Ovary (tissue), 3 donors: ENCODE data around the gene ADAMTS17.

Experiments
- EP300 ChIP-seq: sonication (generic); formaldehyde crosslinking; IDR thresholded peaks from one replicate; pipeline ENCODE4 v1.6.1; 2017; ENCODE audit warnings: antibody characterized with exemption
- POLR2A ChIP-seq: fragments of 450-650 bp; IDR thresholded peaks from one replicate; pipeline ENCODE4 v1.6.1; 2017; ENCODE audit warnings: antibody characterized with exemption, mild to moderate bottlenecking, moderate library complexity
- TF ChIP-seq, protein P1 (sequence below), 3 donors: fragments of 450-650 bp in 2 of 3; fragments of 200-600 bp in 1 of 3; IDR thresholded peaks; one replicate each; pipeline versions ENCODE4 v1.5.1 to v1.8.0; 2016 to 2022; ENCODE audit warnings: antibody characterized with exemption in 3 of 3, mild to moderate bottlenecking in 1 of 3
- donor health status: DM: no; HTN: no; CAD: no.

DNA sequence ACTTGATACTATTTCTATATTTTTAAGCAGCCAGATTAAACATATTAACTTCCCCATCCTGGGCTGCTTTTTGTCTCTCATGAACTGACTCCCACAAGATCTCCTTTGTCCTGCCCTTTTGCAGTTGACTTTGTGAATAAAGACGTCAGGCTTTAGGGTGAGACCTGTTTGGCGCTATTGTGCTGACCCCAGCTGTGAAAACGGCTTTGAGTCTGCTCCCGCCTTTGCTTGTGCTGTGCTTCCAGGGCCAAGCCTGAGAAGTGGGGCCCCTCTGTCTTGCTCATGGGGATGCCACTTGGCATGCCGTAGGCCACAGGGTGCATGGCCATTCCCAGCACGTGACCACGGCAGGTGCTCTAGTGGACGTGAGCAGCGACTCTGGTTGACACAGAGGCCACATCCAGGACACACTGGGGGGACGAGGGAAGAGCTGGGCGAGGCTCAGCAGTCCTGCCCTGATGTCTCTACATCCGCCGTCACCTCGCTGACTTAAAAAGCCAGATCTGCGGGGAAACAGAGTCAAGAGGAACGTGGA is 339.6 kb downstream of the ADAMTS17 start:
- TF ChIP-seq POLR2A, result no peak
- no peak for TF ChIP-seq EP300
- TF ChIP-seq, protein P1, sequence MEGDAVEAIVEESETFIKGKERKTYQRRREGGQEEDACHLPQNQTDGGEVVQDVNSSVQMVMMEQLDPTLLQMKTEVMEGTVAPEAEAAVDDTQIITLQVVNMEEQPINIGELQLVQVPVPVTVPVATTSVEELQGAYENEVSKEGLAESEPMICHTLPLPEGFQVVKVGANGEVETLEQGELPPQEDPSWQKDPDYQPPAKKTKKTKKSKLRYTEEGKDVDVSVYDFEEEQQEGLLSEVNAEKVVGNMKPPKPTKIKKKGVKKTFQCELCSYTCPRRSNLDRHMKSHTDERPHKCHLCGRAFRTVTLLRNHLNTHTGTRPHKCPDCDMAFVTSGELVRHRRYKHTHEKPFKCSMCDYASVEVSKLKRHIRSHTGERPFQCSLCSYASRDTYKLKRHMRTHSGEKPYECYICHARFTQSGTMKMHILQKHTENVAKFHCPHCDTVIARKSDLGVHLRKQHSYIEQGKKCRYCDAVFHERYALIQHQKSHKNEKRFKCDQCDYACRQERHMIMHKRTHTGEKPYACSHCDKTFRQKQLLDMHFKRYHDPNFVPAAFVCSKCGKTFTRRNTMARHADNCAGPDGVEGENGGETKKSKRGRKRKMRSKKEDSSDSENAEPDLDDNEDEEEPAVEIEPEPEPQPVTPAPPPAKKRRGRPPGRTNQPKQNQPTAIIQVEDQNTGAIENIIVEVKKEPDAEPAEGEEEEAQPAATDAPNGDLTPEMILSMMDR (IDR thresholded peaks at IDR 0.05), result no peak
